Lower lobe of right lung (tissue), 2 donors: Measurements from ENCODE around the gene THAP3. TPM values are rescaled to one million over a fixed set of nuclear protein-coding genes. Genes with fewer than 3 reads are reported as not detected.

Experiments
- ATAC-seq, 2 donors: fragments of 200-7000 bp; cut with Tn5 transposase; one replicate each; pipeline ENCODE4 v1.9.1; 2020 to 2022; ENCODE audit warnings: mild to moderate bottlenecking in 2 of 2, moderate library complexity in 2 of 2
- DNase-seq: peaks from one replicate; pipeline ENCODE4 v3.0.0-alpha.2; 2020
- H3K27ac ChIP-seq: fragments of 200-600 bp; one replicate; pipeline ENCODE4 v1.8.0; 2022
- H3K27me3 ChIP-seq: fragments of 200-600 bp; one replicate; pipeline ENCODE4 v1.8.0; 2022; ENCODE audit warnings: low read depth
- H3K36me3 ChIP-seq: fragments of 200-600 bp; one replicate; pipeline ENCODE4 v1.8.0; 2022; ENCODE audit warnings: mild to moderate bottlenecking
- H3K4me1 ChIP-seq: fragments of 200-600 bp; one replicate; pipeline ENCODE4 v1.8.0; 2022
- H3K4me3 ChIP-seq: fragments of 200-600 bp; one replicate; pipeline ENCODE4 v1.8.0; 2022; ENCODE audit warnings: mild to moderate bottlenecking
- H3K9me3 ChIP-seq: fragments of 200-600 bp; one replicate; pipeline ENCODE4 v1.8.0; 2022
- CTCF ChIP-seq: fragments of 200-600 bp; IDR thresholded peaks from one replicate; pipeline ENCODE4 v1.8.0; 2022; ENCODE audit warnings: antibody characterized with exemption, mild to moderate bottlenecking
- intact Hi-C: fragments of 100-400 bp; cut with DNase I; formaldehyde crosslinking; loops from one replicate; pipeline ENCODE4 v1.11.0; 2022
- long read RNA-seq: library from polyadenylated mRNA; unstranded; transcript quantifications from one replicate; pipeline ENCODE4 v2.0.0, GENCODE V29; 2021
- total RNA-seq: library from RNA; stranded (reverse); fragmentation: NEBNext Ultra II Directional; extraction: Animal tissue kit (Norgen Biotek cat#: 25700); gene quantifications from one replicate; pipeline ENCODE4 v1.2.1, GENCODE V29; 2021
- donor health status: DM: no; HTN: yes; CAD: no; lungs with severe emphysema.

Gene THAP3
- total RNA-seq: 15.7 TPM
- long read RNA-seq, partial matches to known transcripts: 19 of 25 reads
- long read RNA-seq, other reads (novel, unspliced or antisense): 4 of 25 reads

GRCh38 chr1:6624710-6625583 is at the start of gene THAP3:
Gene THAP3, plus strand, starts transcription at chr1:6624868. Its CDS starts 351 bp downstream, at chr1:6625219.
- H3K27ac ChIP-seq: peak within 1 kb of the TSS; percentile 85
- ATAC-seq (peak; percentile 95 to 97), DNase-seq (peak; percentile 91)
- intact Hi-C loops: no loop called here
- H3K4me1 ChIP-seq: peaks cover 25% of the 10 kb centered on the region
- H3K9me3 ChIP-seq: no peaks in the 10 kb centered on the region
- no peaks in the 10 kb centered on the region for H3K27me3 ChIP-seq
- H3K4me3 ChIP-seq: peak within 1 kb of the TSS; percentile 91
- TF ChIP-seq CTCF: peak; percentile 24
- peaks cover 59% of the 10 kb centered on the region for H3K36me3 ChIP-seq

DNA sequence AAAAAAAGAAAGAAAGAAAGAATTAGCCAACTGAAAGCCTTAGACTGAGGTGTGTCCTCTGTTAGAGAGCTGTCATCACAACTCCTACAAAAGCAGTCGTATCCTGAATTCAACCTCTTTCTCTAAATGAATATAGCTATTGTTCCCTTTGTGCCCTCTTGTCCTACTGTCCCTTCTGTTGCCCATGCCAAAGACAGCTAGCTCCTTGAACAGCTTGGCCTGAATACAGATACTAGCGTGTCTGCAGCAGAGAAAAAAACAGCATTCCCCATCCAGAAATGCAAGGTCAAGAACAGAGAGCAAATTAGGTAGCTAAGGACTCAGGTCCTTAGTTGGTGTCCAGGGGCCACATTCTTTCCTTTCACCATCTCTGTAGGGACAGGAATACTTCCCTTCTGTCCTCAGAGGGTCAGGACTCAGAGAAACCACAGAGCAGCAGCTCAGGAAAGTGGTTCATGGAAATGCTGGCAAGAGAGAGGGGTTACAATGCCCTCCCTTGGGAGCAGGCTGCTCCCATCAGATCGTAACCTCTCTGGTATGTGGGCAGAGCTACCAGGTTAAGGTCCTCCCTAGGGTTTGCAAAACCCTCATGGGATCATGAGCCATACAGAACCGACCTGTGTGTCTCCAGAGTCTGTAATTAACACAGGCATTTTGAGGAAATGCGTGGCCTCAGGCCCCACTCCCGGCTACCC is 46.7 kb upstream of the THAP3 start:
- intact Hi-C loops: no loop called here
- Histone ChIP-seq H3K27ac (no peak overlapping the region), H3K4me3 (no peak overlapping the region), H3K27me3 (no peaks in the 10 kb centered on the region), H3K4me1 (peaks cover 38% of the 10 kb centered on the region), H3K36me3 (no peaks in the 10 kb centered on the region), H3K9me3 (no peaks in the 10 kb centered on the region)
- ATAC-seq (no peak), DNase-seq (no peak)
- TF ChIP-seq CTCF: no peak

DNA sequence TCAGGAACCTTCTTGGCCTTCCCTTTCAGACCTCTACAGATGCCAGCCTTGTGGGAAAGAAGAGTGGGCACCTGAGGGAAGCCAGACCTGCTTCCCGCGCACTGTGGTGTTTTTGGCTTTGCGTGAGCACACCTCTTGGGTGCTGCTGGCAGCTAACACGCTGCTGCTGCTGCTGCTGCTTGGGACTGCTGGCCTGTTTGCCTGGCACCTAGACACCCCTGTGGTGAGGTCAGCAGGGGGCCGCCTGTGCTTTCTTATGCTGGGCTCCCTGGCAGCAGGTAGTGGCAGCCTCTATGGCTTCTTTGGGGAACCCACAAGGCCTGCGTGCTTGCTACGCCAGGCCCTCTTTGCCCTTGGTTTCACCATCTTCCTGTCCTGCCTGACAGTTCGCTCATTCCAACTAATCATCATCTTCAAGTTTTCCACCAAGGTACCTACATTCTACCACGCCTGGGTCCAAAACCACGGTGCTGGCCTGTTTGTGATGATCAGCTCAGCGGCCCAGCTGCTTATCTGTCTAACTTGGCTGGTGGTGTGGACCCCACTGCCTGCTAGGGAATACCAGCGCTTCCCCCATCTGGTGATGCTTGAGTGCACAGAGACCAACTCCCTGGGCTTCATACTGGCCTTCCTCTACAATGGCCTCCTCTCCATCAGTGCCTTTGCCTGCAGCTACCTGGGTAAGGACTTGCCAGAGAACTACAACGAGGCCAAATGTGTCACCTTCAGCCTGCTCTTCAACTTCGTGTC is 45.9 kb upstream of the THAP3 start:
- Histone ChIP-seq H3K4me3 (peak overlapping the region; percentile 90), H3K27me3 (no peaks in the 10 kb centered on the region), H3K4me1 (peaks cover 41% of the 10 kb centered on the region), H3K27ac (peak overlapping the region; percentile 94), H3K9me3 (no peaks in the 10 kb centered on the region), H3K36me3 (no peaks in the 10 kb centered on the region)
- DNase-seq: no peak
- no peak for TF ChIP-seq CTCF
- no peak for ATAC-seq
- intact Hi-C loops: no loop called here

- intact Hi-C loops: no loop called here
Observed at GRCh38 chr1:6579374-6580118, 45.1 kb upstream of the THAP3 start, which contains the start of gene ZBTB48. Gene ZBTB48, plus strand, starts transcription at chr1:6579994. Its CDS starts 616 bp downstream, at chr1:6580610.

More at GRCh38 chr1:6579374-6580118, 45.1 kb upstream of the THAP3 start, which contains the start of gene ZBTB48:
- Histone ChIP-seq H3K27ac (peak within 1 kb of the TSS; percentile 94), H3K4me3 (peak within 1 kb of the TSS; percentile 90), H3K4me1 (peaks cover 41% of the 10 kb centered on the region), H3K27me3 (no peaks in the 10 kb centered on the region), H3K36me3 (peaks cover 4% of the 10 kb centered on the region), H3K9me3 (no peaks in the 10 kb centered on the region)
- TF ChIP-seq CTCF: no peak
- ATAC-seq: peak; percentile 98 to 99
- peak; percentile 100 for DNase-seq
